Keratinocyte (primary cell): ENCODE data around the gene TUBA4B. TPM values are rescaled to one million over a fixed set of nuclear protein-coding genes. Genes with fewer than 3 reads are reported as not detected.

Experiments used
- DNase-seq: peaks from one replicate; pipeline ENCODE4 v3.0.0-alpha.2; 2011; ENCODE audit warnings: low read depth, missing footprints, low spot score
- FAIRE-seq: peaks from 2 replicates; lab custom pipeline; 2011; peaks lifted over from hg19 to GRCh38; lab: Jason Lieb, UNC
- H2AFZ ChIP-seq: 2 replicates; pipeline ENCODE4 v1.6.0; 2012; ENCODE audit warnings: low read length, control low read depth, inconsistent platforms; ENCODE audit not compliant: control insufficient read depth
- H3K27ac ChIP-seq: 2 replicates; pipeline ENCODE4 v1.5.1; 2011; ENCODE audit warnings: low read length; ENCODE audit not compliant: control insufficient read depth, insufficient read depth
- H3K27me3 ChIP-seq: 3 replicates; pipeline ENCODE4 v1.6.0; 2011; ENCODE audit warnings: low read length; ENCODE audit not compliant: control insufficient read depth, insufficient read depth; ENCODE audit errors: extremely low read depth
- H3K36me3 ChIP-seq, 2 experiments: 2 replicates in 1 of 2; 3 replicates in 1 of 2; pipeline ENCODE4 v1.5.1; 2011; ENCODE audit warnings: low read length in 2 of 2, mild to moderate bottlenecking in 1 of 2; ENCODE audit not compliant: control insufficient read depth in 2 of 2, insufficient read depth in 2 of 2; ENCODE audit errors: extremely low read depth in 1 of 2
- H3K4me1 ChIP-seq: 3 replicates; pipeline ENCODE4 v1.5.1; 2011; ENCODE audit warnings: low read length; ENCODE audit not compliant: control insufficient read depth, insufficient read depth; ENCODE audit errors: extremely low read depth
- H3K4me2 ChIP-seq: 3 replicates; pipeline ENCODE4 v1.6.0; 2011; ENCODE audit warnings: low read depth, low read length; ENCODE audit not compliant: control insufficient read depth, insufficient read depth; ENCODE audit errors: extremely low read depth
- H3K4me3 ChIP-seq, 3 experiments: fragments of 200-600 bp in 1 of 3; sonication (generic) in 1 of 3; 2 replicates in 2 of 3; 3 replicates in 1 of 3; pipeline ENCODE4 v1.5.1; 2011 to 2016; ENCODE audit warnings: low read length in 3 of 3, mild to moderate bottlenecking in 3 of 3, control low read depth in 2 of 3, inconsistent platforms in 1 of 3, low read depth in 1 of 3, mixed read lengths in 1 of 3, mixed run types in 1 of 3, moderate library complexity in 1 of 3; ENCODE audit not compliant: control insufficient read depth in 2 of 3, insufficient read depth in 2 of 3; ENCODE audit errors: extremely low read depth in 1 of 3
- H3K79me2 ChIP-seq: 2 replicates; pipeline ENCODE4 v1.6.0; 2012; ENCODE audit warnings: low read length; ENCODE audit not compliant: control insufficient read depth, insufficient read depth
- H3K9ac ChIP-seq: 3 replicates; pipeline ENCODE4 v1.6.0; 2011; ENCODE audit warnings: low read length; ENCODE audit not compliant: control insufficient read depth, insufficient read depth; ENCODE audit errors: extremely low read depth
- H3K9me1 ChIP-seq: 3 replicates; pipeline ENCODE4 v1.6.0; 2011; ENCODE audit warnings: low read length; ENCODE audit not compliant: control insufficient read depth, insufficient read depth; ENCODE audit errors: extremely low read depth
- H3K9me3 ChIP-seq: 2 replicates; pipeline ENCODE4 v1.5.1; 2012; ENCODE audit warnings: low read depth, low read length; ENCODE audit not compliant: control insufficient read depth
- H4K20me1 ChIP-seq: 3 replicates; pipeline ENCODE4 v1.6.0; 2011; ENCODE audit warnings: low read length; ENCODE audit not compliant: control insufficient read depth, insufficient read depth; ENCODE audit errors: extremely low read depth
- CTCF ChIP-seq, 3 experiments: IDR thresholded peaks in 1 of 3; conservative IDR thresholded peaks in 1 of 3; optimal IDR thresholded peaks in 1 of 3; 2 replicates in 2 of 3; 3 replicates in 1 of 3; pipeline versions ENCODE3 to v1.5.1; 2011; ENCODE audit warnings: low read length in 3 of 3, mild to moderate bottlenecking in 3 of 3, moderate library complexity in 2 of 3, control low read depth in 1 of 3, inconsistent platforms in 1 of 3; ENCODE audit not compliant: insufficient read depth in 2 of 3; ENCODE audit errors: extremely low read depth in 1 of 3
- EZH2 ChIP-seq: IDR thresholded peaks from one replicate; pipeline ENCODE4 v1.6.1; 2012; ENCODE audit warnings: inconsistent platforms, mild to moderate bottlenecking, low read length, moderate library complexity
- dilution Hi-C: fragments of 300-500 bp; cut with MboI; formaldehyde crosslinking; loops from one replicate; pipeline ENCODE4 v1.7.0; 2020; ENCODE audit warnings: low sequenced_read_pairs; ENCODE audit not compliant: extremely low pct_ligation_motif_present
- polyA plus RNA-seq, 5 experiments: library from polyadenylated mRNA; depleted of rRNA in 3 of 5; stranded (reverse) in 3 of 5; stranded (forward) in 1 of 5; unstranded in 1 of 5; fragments of >200 nt; gene quantifications; 1 replicate in 1 of 5; 2 replicates in 3 of 5; 3 replicates in 1 of 5; pipeline versions ENCODE4 v1.2.1 to v1.2.3, GENCODE V29; 2011 to 2012; ENCODE audit warnings: missing spikeins in 2 of 5, low read depth in 1 of 5, low replicate concordance in 1 of 5

The TUBA4B gene
- polyA plus RNA-seq, 1 donor (not counting 4 experiments of a cell fraction or from before 2014, with no cell fraction given): not detected

- Histone ChIP-seq H2AFZ (no peak overlapping the region), H3K27me3 (peaks cover 45% of the 10 kb centered on the region), H3K9me1 (no peaks in the 10 kb centered on the region), H3K4me3 (no peak overlapping the region), H3K27ac (no peak overlapping the region), H3K79me2 (no peaks in the 10 kb centered on the region), H4K20me1 (no peaks in the 10 kb centered on the region), H3K9ac (no peak overlapping the region), H3K4me2 (no peak overlapping the region), H3K9me3 (no peaks in the 10 kb centered on the region), H3K4me1 (no peaks in the 10 kb centered on the region), H3K36me3 (no peaks in the 10 kb centered on the region)
- no peak for DNase-seq
- TF ChIP-seq EZH2: no peak
- no peak for TF ChIP-seq CTCF (optimal IDR thresholded peaks at IDR 0.05 in 1 of 3, IDR thresholded peaks at IDR 0.05 in 1 of 3, conservative IDR thresholded peaks at IDR 0.05 in 1 of 3; ENCODE audit: extremely low read depth in 1 of 3, insufficient read depth in 2 of 3, low read length in 3 of 3)
- FAIRE-seq: no peak
- dilution Hi-C loops: no loop called here
Measured at GRCh38 chr2:219300022-219300421, 47.0 kb downstream of the TUBA4B start.

DNA sequence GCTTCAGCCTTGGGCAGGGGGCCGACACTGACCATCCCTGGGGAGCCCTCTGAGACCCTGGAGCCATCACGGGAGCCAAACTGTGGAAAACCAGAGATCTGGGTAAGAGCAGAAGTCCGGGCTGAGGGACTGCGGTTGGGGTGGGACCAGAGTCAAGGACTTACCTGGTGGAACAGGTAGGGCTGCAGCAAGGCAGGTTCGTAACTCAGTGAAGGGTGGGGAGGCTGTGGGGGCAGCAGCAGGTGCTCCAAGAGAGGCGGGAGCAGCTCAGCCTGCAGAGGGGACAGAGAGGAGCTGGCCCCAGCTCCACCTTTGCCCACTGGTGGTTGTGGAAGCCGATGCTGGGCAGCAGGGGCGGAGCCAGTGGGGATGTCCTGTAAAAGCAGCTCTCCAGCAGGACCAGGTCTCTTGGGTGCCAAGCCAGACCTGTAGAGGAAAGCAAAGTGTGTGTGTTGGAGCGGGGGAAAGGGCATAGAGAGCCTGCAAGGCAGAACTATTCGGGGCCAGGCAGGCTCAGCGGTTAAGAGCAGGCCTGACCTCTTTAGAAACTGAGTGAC, 49.4 kb downstream of the TUBA4B start:
- dilution Hi-C loops: no loop called here
- no peak overlapping the region for H3K27ac ChIP-seq
- FAIRE-seq (no peak), DNase-seq (no peak)
- H3K9ac ChIP-seq: no peak overlapping the region
- H3K4me2 ChIP-seq: no peak overlapping the region
- H2AFZ ChIP-seq: no peak overlapping the region
- TF ChIP-seq CTCF (optimal IDR thresholded peaks at IDR 0.05 in 1 of 3, IDR thresholded peaks at IDR 0.05 in 1 of 3, conservative IDR thresholded peaks at IDR 0.05 in 1 of 3; ENCODE audit: extremely low read depth in 1 of 3, insufficient read depth in 2 of 3, low read length in 3 of 3): no peak
- no peak for TF ChIP-seq EZH2
- H3K9me3 ChIP-seq: no peaks in the 10 kb centered on the region
- no peak overlapping the region for H3K4me3 ChIP-seq
- H3K27me3 ChIP-seq: peaks cover 49% of the 10 kb centered on the region
- H3K79me2 ChIP-seq: no peaks in the 10 kb centered on the region
- no peaks in the 10 kb centered on the region for H3K9me1 ChIP-seq
- no peaks in the 10 kb centered on the region for H3K36me3 ChIP-seq
- no peaks in the 10 kb centered on the region for H4K20me1 ChIP-seq
- no peaks in the 10 kb centered on the region for H3K4me1 ChIP-seq
